ENCODE data around the gene THUMPD1.

DNA sequence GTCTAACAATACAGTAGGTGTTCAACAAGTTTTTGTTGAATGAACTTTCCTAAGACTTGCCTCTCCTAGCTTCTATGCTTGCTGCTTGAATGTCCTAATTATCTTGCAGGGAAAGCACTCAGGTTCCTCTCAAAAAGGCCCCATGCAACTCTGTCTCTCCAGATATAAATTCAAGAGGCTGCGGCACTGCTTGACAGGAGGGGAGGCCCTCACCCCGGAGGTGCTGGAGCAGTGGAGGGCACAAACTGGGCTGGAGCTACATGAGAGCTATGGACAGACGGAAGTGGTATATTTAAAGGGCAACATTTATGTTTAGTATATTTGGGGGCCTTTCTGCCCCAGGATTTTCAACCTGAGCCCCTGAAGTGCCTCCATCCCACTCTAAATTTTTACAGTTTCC, 14.4 kb downstream of the THUMPD1 start:
- no peak for TF ChIP-seq EZH2 (IDR thresholded peaks at IDR 0.05)
- TF ChIP-seq, protein P1, sequence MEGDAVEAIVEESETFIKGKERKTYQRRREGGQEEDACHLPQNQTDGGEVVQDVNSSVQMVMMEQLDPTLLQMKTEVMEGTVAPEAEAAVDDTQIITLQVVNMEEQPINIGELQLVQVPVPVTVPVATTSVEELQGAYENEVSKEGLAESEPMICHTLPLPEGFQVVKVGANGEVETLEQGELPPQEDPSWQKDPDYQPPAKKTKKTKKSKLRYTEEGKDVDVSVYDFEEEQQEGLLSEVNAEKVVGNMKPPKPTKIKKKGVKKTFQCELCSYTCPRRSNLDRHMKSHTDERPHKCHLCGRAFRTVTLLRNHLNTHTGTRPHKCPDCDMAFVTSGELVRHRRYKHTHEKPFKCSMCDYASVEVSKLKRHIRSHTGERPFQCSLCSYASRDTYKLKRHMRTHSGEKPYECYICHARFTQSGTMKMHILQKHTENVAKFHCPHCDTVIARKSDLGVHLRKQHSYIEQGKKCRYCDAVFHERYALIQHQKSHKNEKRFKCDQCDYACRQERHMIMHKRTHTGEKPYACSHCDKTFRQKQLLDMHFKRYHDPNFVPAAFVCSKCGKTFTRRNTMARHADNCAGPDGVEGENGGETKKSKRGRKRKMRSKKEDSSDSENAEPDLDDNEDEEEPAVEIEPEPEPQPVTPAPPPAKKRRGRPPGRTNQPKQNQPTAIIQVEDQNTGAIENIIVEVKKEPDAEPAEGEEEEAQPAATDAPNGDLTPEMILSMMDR (IDR thresholded peaks at IDR 0.05), result no peak
